EH (cell line): ENCODE results near the gene YIPF2.
A peak's percentile ranks its signal among the peaks of the same experiment; 100 is the strongest.
"Not testable (repeated sequence)": the region's sequence is repeated elsewhere in the genome, so short reads cannot be mapped to it uniquely, and the experiment has no call there.

Experiments
- DNase-seq: peaks from one replicate; pipeline ENCODE4 v3.0.0-alpha.2; 2015; ENCODE audit warnings: low read depth

Gene YIPF2

GRCh38 chr19:10928563-10929401, at the start of gene YIPF2, which contains the start of gene TIMM29:
YIPF2 (minus strand) TSS chr19:10928639; CDS start chr19:10928410, 229 bp downstream.
TIMM29 (plus strand) TSS chr19:10928811; CDS start chr19:10928823, 12 bp downstream.
- peak; percentile 99 for DNase-seq

GRCh38 chr19:10977742-10978092, 49.3 kb upstream of the YIPF2 start:
- no peak for DNase-seq

GRCh38 chr19:10976131-10976892, 47.9 kb upstream of the YIPF2 start:
- DNase-seq: no peak

GRCh38 chr19:10975374-10976130, 47.1 kb upstream of the YIPF2 start:
- peak; percentile 74 for DNase-seq

DNA sequence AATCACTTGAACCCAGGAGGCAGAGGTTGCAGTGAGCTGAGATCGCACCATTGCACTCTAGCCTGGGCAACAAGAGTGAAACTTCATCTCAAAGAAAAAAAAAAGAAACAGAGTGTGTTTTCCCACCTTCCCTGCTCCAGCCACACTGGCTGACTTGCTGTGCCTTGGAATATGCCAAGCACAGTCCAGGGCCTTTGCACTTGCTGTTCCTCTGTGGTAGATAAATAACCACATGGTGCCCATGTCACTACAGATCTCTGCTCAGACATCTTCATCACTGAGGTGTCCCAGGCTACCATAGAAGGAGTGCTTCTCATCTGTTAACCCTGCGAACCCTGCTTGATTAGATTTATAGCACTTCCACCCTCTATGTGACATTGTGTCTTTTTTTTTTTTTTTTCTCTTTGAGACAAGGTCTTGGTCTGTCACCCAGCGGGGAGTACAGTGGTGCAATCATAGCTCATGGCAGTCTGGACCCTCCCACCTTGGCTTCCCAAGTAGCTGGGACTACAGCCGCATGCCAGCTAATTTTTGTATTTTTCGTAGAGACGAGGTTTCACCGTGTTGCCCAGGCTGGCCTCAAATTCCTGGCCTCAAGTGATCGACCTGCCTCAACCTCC, 42.8 kb upstream of the YIPF2 start:
- no peak for DNase-seq

- no peak for DNase-seq
Observed at GRCh38 chr19:10968527-10969135, 40.2 kb upstream of the YIPF2 start.

- DNase-seq: no peak
Observed at GRCh38 chr19:10966809-10967208, 38.4 kb upstream of the YIPF2 start.

DNA sequence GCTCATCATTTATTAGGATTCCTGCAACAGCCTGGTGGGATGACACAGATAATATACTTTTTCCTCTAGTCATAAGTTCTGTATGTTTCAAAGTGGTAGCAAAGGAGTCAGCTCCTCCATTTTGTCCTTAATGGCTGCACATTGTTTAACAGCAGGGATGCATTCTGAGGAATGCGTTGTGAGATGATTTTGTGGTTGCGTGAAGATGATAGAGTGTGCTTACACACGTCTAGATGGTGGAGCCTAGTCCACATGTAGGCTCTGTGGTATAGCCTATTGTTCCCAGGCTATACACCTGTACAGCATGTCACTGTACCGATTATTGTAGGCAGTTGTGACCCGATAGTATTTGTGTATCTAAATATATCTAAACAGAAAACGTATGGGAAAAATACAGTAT, 37.0 kb upstream of the YIPF2 start:
- no peak for DNase-seq

- DNase-seq: no peak
Observed at GRCh38 chr19:10964903-10965302, 36.5 kb upstream of the YIPF2 start.

- DNase-seq: no peak
Observed at GRCh38 chr19:10963865-10964264, 35.4 kb upstream of the YIPF2 start.

DNA sequence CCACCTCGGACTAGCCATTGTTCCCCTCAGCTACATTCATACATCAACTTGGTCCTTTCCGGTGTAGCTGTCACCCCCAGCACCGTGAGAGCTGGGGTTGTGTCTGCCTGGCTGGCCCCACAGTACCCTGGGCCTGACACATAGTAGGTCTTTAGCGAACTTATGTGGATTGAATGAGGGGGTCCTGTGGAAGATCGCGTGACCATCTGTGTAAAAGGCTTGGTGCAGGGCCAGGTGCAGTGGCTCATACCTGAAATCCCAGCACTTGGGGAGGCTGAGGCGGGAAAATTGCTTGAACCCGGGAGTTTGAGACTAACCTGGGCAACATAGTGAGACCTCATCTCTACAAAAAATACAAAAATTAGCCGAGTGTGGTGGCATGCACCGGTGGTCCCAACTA, 34.4 kb upstream of the YIPF2 start:
- DNase-seq: no peak

- DNase-seq: peak; percentile 45
Observed at GRCh38 chr19:10961073-10961860, 32.8 kb upstream of the YIPF2 start.

GRCh38 chr19:10960314-10961072, 32.1 kb upstream of the YIPF2 start, which contains the start of gene SMARCA4:
SMARCA4 (plus strand) TSS chr19:10961030; CDS start chr19:10984152, 23,122 bp downstream.
- peak; percentile 96 for DNase-seq

GRCh38 chr19:10959277-10959968, 31.0 kb upstream of the YIPF2 start:
- not testable (repeated sequence) for DNase-seq

GRCh38 chr19:10952809-10953208, 24.4 kb upstream of the YIPF2 start:
- no peak for DNase-seq

DNA sequence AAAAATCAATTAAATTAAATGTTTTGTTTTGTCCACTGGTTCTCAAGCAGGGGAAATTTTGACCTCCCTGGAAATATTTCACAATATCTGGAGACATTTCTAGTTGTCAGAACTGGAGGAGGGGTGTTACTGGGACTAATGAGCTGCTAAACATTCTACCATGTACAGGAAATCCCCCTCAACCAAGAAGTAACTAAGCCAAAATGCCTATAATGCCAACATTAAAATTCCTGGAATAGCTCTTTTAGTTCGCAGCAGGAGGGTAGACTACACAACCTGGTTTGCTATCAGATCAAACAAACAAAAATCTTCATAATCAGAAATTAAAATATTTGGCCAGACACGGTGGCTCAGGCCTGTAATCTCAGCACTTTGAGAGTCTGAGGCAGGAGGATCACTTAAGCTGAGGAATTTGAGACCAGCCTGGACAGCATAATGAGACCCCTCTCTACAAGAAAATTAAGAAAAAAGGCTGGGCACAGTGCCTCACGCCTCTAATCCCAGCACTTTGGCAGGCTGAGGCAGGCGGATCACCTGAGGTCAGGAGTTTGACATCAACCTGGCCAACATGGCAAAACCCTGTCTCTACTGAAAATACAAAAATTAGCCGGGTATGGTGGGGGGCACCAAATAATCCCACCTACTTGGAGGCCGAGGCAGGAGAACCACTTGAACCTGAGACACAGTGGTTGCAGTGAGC, 18.7 kb upstream of the YIPF2 start:
- peak; percentile 84 for DNase-seq

GRCh38 chr19:10945264-10945663, 16.8 kb upstream of the YIPF2 start:
- DNase-seq: no peak

DNA sequence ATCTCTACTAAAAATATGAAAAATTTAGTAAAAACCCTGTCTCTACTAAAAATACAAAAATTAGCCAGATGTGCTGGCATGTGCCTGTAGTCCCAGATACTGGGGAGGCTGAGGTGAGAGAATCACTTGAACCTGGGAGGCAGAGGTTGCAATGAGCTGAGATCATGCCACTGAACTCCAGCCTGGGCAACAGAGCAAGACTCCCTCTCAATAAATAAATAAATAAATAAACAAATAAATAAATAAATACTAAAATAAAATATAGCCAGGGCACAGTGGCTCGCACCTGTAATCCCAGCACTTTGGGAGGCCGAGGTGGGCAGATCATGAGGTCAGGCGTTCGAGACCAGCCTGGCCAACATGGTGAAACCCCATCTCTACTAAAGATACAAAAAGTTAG, 15.0 kb upstream of the YIPF2 start:
- not testable (repeated sequence) for DNase-seq

DNA sequence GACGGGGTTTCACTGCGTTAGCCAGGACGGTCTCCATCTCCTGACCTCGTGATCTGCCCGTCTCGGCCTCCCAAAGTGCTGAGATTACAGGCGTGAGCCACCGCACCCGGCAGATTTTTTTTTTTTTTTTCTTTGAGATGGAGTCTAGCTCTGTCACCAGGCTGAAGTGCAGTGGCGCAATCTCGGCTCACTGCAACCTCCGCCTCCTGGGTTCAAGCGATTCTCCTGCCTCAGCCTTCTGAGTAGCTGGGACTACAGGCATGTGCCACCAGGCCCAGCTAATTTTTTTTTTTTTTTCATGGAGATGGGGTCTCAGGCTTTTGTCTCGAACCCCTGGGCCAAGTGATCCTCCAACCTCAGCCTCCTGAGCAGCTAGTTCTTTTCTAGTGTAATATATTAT, 13.2 kb upstream of the YIPF2 start:
- DNase-seq: not testable (repeated sequence)
